Stromal cell of bone marrow (primary cell): ENCODE results near the gene TDRD15.
"Not testable (repeated sequence)": the region's sequence is repeated elsewhere in the genome, so short reads cannot be mapped to it uniquely, and the experiment has no call there.

Experiments used
- DNase-seq: peaks from one replicate; pipeline ENCODE4 v3.0.0-alpha.2; 2012; ENCODE audit warnings: low read depth

The TDRD15 gene

DNA sequence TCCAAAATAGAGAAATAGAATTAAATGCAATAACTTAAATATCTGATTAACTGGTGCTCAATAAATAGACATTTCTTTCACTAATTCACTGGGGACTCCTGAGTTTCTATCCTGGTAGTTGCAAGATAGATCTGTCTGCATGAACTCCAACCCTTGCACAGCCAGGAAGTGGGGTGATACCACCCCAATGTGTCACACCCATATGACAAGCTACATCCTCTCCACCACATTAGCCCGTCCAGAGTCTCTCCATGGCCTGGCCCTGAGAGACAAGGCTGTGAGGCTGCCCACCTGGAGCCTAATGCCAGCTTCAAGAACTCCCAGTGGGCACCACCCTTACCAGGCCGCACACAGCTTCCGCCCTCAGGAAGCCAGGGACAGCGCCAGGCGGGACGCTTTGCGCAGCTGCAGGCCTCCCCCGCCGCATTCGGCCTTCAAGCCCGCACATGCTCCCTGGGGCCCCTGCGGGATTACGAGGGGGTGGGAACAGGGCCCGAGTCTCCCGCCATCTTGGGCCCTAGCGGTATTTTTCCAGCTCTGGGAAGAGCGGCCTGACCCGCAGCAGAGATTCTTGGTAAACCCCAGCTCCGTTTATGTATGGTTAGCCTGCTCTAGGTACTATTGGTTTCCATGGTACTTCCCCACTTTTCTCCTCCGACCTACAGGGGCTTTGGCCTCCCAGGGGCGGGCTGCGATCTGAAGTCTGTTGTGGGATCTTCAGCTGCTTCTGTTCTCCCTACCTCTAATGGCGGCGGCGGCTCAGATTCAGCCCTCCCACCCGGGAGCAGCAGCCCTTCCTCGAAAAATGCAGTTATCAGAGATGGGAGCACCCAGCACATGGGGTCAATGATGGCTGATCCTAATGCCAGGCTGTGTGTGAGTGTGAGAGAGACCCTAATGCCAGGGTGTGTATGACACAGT is at the start of gene TDRD15:
Gene TDRD15 (plus strand): TSS at position 496 of the 921 bp plus-strand sequence. CDS start 13,500 bp downstream, outside the sequence.
- DNase-seq, result no peak

- no peak for DNase-seq
These were observed 45.5 kb upstream of the TDRD15 start for GRCh38 chr2:21078296-21078695.

DNA sequence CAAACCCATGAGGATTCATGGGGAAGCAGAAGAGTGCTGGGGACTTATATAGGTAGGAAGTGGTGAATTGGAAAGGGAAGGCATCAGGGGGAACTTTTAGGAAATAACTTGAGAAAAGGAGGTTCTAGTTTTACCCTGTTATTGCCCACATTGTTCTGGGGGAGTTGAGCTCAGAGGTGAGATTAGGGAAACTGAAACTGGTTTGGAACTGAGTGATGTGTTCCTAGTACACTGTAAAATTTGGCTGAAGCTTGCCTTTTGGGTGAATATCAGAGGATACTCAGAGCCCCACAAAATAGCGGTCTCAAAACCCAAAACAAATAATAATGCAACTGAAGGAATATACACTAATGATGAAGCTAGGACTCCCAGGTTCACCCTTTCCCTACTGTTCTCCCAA is 40.3 kb upstream of the TDRD15 start:
- DNase-seq, result no peak

- DNase-seq, result no peak
These were observed 39.4 kb upstream of the TDRD15 start for GRCh38 chr2:21084401-21084800.

DNA sequence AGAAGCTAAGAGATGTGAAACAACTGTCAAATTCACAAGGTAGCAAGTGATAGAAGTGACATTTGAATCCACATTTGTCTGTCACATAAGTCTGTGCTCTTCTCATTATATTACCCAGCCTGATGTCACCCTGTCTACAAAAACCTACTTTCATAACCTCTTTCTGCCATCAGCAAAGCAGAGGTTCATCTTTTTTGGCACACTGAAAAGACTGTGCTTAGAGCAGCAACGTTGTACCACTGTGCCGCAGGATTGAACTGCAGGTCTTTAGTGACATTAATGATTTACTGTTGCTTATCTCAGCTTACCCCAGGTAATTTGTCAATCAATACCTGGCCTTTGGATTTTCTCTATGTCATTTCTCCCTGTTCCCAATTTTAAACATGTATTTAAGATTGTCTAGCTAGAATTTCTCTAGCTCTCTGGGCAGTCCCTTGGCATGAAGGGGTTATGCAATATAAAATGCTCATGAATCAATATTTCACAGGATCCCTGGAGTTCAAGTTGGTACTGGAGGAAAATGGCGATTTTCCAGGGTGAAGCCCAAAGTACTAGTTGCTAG is 31.4 kb upstream of the TDRD15 start:
- DNase-seq, result no peak

DNA sequence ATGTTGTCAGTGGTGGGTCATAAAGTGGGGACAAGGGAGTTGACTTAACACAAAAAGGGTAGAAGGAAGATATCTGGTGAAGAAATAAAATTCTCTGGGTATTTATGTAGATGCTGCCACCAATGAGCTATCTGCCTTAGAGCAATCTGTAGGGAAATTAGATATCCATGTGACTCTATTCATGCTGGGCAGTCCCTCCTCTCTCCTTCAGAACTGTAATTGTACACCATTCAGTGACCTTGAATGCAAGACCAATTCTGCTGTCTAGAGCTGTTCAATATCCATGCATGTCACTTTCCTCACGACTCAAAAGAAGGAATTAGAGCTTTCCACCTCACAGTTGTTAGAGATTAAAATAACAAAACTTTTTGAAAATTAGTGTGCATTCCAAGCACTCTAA is 28.6 kb upstream of the TDRD15 start:
- DNase-seq, result no peak

DNA sequence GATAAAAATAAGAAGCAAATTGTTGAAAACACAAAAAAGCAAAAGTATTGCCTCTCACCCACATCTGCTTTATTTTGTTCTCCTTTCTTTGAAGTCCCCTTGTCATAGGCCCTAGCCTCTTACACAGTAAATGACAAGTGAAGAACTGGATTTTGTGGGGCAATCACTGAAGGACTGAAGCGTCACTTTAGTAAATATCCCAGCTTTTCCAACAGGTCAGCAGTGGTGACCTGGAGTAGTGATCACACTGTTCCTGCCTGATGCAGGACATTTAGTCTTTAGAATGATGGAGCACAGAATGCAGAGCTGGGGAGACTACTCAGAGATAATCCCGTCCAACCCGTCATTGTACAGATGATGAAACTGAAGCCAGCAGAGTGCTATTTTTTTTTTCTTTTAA is 28.1 kb upstream of the TDRD15 start:
- DNase-seq, result no peak

DNA sequence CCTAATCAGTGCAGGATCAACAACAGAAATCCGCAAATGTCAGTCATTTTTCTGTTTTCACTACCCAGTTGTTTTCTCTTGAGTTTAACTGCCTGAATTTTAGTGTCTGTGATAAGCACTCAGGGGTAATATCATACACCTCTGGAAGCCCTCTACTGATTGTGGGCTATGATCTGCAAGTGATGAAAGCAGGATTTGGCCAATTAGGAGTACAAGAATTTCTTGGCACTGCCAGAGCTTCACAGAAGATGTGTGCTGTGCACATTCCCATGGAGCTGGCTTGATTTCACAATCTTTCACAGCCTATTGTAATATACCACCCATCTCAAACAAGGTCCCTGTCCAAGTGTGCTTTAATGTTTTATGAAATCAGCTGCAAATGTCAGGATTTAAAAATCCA is 27.3 kb upstream of the TDRD15 start:
- DNase-seq, result no peak

GRCh38 chr2:21097331-21097730 is 26.4 kb upstream of the TDRD15 start:
- DNase-seq, result no peak

- no peak for DNase-seq
These were observed 25.5 kb upstream of the TDRD15 start for GRCh38 chr2:21098294-21098693.

- no peak for DNase-seq
These were observed 24.4 kb upstream of the TDRD15 start for GRCh38 chr2:21099281-21099907.

DNA sequence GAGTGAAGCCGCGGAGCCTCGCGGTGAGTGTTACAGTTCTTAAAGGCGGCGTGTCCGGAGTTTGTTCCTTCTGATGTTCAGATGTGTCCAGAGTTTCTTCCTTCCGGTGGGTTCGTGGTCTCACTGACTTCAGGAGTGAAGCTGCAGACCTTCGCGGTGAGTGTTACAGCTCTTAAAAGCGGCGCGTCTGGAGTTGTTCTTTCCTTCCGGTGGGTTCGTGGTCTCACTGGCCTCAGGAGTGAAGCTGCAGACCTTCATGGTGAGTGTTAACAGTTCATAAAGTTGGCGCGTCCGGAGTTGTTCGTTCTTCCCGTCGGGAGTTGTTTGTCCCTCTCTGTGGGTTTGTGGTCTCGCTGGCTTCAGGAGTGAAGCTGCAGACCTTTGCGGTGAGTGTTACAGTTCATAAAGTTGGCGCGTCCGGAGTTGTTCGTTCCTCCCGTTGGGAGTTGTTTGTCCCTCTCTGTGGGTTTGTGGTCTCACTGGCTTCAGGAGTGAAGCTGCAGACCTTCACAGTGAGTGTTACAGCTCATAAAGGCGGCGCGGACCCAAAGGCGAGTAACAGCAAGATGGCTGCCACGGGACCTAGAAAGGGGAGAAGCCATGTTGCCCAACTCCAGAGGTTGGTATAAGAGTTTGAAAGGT is 22.1 kb upstream of the TDRD15 start:
- DNase-seq, result not testable (repeated sequence)

DNA sequence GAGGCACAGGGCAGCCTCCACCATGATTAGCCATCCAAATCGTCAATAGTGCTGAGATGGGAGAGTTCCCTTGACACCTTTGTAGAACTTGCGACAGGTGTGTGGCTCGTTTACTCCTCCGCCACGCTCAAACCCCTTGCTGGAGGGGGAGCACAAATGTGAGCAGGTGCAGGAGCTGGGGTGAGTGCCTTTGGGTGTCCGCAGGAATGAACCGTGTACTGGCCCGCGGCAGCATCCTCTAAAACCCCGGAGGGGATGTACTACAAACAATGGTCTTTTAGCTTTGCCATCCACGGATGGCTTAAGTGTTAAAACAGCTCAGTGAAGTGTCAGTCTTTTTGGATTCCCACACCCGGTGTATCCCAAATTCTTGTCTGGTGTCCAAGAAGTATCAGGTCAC is 21.4 kb upstream of the TDRD15 start:
- no peak for DNase-seq

DNA sequence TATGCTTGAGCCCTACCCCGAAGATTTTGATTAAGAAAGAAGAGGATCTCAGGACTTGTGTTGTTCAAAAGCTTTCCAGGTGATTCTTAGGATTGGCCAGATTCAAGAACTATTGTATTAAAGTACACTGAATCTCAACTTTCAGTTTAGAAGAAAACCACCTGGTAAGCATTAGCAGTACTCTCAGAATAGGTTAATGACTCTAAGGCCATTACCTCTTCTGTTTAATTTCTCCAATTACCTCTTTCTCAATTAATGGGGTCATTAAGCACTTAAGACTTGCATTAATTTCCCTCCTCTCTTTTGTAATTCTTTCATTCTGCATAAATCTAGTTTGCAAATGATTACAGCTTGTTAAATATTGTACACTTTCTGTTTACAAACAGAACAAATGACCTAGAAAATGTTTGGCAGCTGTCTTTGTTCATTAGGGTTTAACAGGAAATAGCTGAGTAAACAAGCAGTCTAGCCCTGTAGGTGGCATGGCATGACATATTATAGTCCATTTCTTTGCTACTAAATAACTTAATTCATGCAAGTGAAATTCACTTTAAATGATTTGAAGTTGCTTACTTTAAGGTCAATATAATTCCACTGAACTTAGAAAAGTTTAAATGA is 20.4 kb upstream of the TDRD15 start:
- no peak for DNase-seq

GRCh38 chr2:21104030-21104660 is 19.6 kb upstream of the TDRD15 start:
- DNase-seq, result no peak

- DNase-seq, result no peak
These were observed 12.8 kb upstream of the TDRD15 start for GRCh38 chr2:21111012-21111411.

DNA sequence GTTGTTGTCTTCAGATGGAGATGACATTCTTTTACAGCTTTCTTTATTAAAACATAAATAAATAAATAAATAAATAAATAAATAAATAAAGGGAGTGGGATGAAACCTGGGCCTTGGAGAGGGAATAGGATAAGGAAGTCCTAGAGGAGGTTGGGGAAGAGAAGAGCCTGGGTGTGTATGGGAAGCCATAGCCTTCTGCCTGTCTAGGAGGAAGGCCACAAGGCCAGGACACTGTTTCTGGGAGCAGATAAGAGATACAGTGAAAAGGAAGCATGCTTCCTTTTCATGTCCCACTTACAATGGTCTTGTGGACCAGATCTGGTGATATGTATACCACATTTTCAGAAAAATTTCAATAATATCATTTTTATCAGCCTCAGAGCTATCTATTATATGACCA is 6.1 kb upstream of the TDRD15 start:
- no peak for DNase-seq

DNA sequence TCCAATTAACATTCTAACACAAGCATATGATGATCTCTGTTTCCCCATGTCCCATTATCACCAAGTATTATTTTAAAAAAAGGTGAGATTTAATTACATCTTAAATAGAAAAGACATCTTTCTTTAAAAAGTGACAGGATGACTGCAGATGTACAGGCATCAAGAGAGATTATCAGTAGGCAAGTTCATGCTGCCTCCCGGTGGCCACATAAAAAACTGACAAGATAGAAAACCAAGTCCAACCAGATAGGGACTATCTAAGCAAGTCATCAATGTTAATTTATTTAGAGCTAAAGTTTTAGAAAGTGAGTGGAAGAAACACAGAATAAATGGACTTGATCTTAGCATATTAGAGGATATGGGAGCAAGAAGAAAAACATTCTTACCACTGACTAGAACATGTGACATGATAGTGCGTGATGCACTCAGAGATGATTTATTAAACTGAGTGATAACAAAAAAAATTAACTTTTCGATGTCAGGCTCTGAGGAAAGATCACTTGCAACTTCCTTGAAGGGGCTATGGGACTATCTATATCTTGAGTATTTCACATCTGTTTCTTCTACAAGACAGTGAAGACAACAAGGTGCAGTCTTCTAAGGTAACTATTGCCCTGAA is 5.4 kb upstream of the TDRD15 start:
- peak; percentile 5 for DNase-seq

DNA sequence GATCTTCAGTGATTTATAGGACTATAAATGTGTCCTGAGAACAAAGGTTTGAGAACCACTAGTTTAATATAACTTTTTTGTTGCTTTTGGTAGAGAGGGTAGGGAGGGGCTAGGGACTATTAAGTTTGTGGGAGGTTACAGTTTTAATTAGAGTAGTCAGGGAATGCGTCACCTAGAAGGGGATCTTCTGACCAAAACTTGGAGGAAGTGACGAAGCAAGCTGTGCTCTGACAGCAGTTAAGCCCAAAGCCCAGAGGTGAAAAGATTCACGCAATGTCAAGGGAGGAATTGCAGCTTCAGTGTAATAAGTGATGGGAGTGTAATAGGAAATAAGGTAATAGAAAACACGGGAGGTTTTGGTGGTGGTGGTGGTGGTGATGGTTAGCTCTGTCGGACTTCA is 8.1 kb downstream of the TDRD15 start:
- no peak for DNase-seq

DNA sequence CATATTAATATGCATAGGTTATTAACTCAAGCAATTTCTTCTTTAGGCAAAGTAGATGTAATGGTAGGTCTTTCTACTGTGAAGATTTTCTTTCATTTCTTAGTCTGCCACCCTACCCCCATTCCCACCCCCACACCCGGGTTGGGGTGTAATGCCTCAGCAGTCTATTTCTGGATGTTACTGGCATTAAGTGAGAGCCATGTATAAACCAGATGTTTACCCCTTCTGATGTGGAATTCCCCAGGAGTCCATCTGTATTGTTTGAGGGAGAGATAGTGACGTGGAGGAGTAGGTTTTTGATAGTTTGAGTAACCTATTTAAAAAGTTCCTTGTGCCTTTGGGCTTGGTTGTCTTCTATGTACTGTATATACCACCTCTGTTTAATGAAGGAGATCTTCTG is 11.8 kb downstream of the TDRD15 start:
- no peak for DNase-seq

DNA sequence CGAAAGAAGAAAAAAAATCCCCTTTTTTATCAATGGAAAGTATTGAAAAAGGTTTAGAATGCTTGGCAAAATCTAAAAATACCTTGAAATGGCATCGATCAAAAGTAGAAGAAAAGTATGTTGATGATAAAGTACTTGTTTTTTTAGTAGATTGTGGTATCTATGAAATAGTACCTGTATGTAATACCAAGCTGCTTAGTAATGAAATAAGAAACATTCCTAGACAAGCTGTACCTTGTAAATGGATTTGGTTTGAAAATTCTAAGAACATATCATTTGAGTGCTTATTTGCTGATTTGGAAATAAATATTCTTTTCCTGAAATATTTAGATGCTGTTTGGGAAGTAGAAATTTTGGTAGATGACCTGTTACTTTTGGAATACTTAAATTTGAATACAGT is 18.4 kb downstream of the TDRD15 start:
- DNase-seq, result no peak
